Stimulated activated CD4-positive, alpha-beta T cell treated with anti-CD3 and anti-CD28 coated beads, Interleukin-4, amount 100 ng/mL, for 48 hours (primary cell): ENCODE data around the gene GPR39.
"Not testable (repeated sequence)": the region's sequence is repeated elsewhere in the genome, so short reads cannot be mapped to it uniquely, and the experiment has no call there.

ENCODE experiments used
- DNase-seq, 2 donors: peaks; one replicate each; pipeline ENCODE4 v3.0.0-alpha.2; 2020; ENCODE audit warnings: low read depth in 2 of 2

GPR39 gene

DNA sequence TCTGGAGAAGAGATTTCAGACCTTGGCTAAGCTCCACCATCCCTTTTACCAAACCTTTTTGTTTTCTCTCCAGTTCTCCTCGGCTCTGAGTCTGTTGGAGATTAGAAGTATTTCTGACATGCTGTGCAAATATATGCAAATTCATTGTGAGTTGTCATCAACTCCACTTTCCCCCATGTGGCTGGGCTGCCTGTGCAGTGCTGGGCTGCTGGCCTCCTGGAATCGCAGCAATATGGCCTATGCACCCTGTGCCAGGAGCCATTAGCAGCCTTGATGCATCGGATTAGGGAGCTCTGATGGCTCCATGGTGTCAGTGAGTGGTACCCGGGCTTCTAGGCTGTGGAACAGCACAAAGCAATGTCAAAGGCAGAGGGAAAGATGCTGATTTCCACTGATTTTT is 80.0 kb downstream of the GPR39 start:
- no peak for DNase-seq

DNA sequence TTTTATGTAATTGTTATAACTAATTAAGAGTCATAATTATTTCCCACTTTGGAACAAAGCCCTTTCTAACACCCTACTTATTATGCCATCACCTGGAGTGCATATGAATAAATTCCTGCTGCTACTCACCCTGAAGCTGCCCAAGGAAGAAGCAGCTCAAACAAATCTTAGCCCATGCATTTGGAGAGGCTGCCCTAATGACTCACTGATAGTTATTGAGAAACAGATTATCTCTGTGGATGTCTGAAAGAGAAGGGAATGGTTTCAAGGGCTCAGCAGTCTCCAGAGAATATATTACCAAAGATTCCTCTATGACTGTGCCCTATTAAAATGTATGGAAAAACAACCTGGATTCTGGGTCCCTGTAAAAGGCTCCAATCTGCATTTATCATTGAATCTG is 81.0 kb downstream of the GPR39 start:
- no peak for DNase-seq

DNA sequence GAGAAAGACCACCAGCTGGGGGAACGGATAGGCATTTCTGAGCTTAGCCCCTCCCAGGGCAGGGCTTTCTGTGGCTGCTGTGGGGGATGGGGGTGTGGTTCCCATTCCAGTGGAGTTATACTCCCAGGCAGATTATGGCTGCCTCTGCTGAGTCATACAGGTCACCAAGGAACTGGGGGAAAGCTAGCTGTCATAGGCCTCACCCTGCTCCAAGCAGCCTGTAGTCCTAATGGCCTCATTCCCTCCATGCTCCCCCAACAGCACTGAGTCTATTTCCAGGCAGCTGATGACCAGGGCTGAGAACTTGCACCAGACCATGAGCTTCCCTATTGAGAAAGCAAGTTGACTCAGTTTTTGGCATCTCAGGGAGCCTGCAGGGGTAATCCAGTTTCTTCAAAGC is 87.1 kb downstream of the GPR39 start:
- DNase-seq = no peak

DNA sequence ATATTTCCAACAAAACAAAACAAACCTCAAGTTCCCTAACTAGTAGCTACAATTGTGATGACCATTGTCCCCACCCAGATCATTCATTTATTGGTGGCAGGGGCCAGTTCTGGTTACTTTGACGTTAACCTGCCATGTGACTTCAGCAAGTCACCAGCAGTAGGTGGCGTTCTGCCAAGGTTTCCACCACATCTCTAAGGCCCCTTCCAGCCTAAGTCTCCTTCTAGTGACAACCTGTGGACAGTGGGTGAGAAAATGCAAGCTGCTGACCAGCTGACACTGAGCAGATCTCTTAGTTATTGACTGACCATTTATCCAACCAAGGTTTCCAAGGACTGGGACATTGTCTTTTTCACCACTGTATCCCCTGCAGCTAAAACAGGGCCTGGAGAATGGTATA is 98.4 kb downstream of the GPR39 start:
- no peak for DNase-seq

DNA sequence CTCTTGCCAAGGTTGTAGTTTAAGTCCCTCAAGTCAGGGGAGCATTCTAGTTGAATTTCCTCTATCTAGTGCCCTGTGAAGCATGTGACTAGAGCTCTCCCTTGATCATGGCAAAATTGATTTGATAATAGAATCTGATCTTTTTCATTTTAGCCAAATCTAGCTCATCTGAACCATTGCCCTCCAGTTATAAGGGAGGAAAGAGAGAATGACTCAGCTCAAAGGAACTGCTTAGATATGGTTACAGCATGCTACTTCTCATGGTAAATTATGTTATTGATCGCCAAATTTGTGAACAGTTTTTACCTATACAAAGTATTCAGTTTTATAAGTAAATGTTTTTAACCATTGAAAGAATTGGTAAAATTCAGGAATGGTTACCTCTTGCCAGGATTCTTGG is 100.8 kb downstream of the GPR39 start:
- DNase-seq = no peak

DNA sequence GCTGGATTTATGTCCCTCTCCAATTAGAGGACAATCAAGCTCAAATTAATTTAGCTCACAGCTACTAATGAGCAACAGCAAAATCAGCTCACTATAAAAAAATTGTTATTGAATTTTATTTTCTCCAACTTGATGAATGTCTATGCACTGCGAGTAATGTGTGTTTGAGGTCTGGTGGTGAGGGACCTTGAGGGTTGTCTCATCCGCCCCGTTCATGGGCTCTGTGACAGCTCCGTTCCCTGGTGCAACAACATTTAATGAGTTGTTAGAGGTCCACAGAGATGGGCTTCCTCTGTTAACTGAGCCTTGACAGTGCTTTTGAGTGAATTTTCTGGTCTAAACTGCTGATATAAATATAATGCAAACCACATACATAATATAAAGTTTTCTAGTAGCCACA is 101.7 kb downstream of the GPR39 start:
- DNase-seq = no peak

DNA sequence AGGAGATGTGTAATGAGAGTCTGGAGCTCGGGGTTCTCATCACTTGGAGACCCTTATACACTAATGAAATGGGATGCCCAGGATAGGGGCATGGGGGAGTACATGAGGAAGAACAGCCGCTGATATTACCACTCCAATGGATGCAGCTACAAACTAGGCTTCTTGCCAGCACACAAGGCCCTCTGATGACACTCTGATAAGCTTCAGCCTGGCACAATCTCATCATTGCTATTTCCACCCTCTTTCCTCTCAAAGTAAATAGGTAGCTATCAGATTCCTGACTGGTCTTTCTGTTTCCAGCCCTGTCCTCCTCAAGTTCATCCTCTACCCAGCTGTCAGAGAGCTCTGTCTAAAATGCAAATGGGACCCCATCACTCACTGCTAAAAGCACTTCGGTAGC is 103.0 kb downstream of the GPR39 start:
- DNase-seq = no peak

DNA sequence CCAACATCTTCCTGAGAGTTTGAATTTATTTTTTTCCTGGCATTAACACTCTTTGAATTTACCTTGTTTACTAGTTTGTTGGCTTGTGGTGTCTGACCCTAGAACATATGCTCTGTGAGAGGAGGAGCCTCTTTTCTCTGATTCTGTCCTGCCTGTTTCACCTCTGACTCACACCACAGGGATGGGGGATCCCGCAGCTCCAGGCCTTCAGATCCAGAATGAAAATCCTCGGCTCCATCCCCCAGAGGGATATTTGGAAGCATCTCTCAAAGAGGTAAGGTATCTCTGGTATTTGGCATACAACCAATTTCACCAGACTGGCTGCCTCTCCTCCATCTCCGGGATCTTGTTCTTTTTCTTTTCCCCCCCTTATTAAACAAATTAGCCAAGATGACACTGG is 104.7 kb downstream of the GPR39 start:
- DNase-seq = no peak

DNA sequence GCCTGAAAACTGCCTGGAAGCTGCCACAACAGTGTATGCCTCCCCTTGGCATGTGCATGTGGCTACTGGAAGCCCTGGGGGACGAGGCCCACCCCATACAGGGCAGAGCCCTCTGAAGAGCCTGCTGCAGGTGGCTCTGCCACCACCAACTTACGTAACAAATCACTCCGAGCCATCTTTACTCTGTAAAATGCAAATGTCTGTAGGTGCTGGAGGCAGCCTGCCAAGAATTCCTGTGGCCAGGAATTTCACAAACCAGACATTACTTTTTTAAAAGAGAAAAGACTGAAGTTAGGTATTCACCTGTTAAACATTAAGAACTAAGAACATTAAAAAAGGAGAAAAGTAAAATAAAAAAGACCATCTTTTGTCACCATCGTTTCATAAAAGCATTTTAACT is 106.3 kb downstream of the GPR39 start:
- DNase-seq = no peak

DNA sequence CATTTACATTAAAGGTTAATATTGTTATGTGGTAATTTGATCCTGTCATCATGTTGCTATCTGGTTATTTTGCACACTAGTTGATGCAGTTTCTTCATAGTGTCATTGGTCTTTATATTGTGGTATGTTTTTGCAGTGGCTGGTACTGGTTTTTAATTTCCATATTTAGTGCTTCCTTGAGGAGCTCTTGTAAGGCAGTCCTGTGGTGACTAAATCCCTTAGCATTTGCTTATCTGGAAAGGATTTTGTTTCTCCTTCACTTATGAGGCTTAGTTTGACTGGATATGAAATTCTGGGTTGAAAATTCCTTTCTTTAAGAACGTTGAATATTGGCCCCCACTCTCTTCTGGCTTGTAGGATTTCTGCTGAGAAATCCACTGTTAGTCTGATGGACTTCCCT is 120.5 kb downstream of the GPR39 start:
- DNase-seq = not testable (repeated sequence)

DNA sequence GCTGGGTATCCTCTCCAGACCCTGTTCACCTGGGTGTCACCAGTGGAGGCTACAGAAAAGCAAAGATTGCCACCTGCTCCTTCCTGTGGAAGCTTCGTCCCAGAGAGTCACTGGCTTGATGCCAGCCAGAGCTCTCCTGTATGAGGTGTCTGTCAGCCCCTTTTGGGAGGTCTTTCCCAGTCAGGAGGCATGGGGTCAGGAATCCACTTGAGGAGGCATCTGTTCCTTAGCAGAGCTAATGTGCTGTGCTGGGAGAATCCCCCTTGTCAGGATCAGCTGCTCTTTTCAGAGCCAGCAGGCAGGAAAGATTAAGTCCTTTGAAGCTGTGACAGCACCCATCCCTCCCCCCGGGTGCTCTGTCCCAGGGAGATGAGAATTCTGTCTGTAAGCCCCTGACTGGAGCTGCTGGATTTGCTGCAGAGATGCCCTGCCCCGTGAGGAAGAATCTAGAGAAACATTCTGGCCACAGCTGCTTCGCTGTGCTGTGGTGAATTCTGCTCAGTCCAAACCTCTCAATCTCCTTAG is 121.8 kb downstream of the GPR39 start:
- DNase-seq = no peak

DNA sequence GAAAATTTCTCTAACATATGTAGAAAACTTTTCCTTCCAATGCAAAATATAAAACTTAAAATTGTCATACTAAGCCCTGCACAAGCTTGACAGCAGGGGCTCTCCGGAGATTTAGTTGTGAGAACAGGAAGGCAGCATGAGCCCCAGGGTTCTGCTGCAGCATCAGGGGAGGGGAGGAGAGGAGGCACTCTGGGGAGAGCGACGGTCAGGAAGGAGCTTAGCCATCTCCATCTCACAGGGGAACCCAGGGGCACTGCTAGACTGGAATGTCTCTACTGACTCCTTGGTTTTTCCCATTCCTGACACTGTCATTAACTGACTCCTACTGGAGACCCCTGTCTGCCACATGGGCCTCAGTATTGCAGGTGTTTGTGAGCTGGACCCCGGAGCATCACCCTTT is 123.6 kb downstream of the GPR39 start:
- no peak for DNase-seq

DNA sequence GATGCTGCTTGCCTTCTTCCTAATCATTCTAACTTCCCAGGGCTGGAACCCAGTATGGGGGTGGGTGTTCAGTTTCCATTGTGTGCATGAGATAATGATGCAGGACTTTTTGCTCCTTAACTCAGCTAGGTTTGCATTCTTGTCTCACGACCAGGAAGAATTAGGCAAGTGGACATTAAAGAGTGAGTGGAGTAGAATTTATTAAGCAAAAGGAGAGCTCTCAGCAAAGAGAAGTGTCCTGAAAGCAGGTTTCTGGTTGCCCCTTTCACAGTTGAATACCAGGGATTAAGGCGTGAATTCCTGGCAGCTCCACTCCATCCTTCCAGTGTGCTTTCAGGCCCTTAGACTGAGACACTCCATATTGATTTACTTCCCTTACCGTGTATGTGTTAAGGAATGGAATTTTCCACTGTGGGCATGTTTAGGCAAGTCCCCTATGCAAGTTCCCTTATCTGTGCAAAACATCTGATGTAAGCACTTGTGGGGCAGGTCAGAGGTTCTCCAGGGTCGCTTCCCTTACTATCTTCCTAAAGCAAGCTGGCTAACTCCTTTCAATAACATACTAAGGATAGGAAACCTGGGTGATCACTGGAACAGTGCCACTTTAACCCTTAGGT is 126.5 kb downstream of the GPR39 start:
- DNase-seq = no peak

DNA sequence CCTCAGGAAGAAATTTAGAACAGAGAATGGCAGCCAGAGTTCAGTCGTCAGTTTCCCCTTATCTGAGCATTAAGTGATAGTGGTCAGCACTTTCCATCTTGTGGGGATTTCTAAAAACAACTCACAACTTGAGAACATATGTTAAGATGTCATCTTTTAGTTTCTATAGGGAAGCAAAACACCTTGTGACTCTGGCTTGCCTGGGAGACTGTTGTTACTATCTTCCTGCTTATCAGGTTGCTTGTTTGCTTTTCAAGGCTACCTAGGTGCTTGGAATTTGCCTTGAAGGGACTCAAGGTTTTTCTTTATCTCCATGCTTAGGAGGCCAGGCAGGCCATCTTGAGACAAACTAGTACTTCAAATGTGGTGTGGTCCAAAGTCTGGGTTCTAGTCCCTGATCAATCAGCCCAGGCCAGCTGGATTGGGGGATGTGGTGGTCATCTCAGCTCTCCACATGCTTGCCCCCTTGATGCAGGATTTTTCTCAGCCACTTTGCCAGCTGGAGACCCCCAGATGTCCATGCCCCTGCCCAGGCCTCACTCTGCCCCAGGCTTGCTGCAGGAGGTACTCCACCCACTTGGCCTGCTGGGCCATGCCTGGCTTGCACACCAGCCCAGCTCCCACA is 127.5 kb downstream of the GPR39 start:
- no peak for DNase-seq

DNA sequence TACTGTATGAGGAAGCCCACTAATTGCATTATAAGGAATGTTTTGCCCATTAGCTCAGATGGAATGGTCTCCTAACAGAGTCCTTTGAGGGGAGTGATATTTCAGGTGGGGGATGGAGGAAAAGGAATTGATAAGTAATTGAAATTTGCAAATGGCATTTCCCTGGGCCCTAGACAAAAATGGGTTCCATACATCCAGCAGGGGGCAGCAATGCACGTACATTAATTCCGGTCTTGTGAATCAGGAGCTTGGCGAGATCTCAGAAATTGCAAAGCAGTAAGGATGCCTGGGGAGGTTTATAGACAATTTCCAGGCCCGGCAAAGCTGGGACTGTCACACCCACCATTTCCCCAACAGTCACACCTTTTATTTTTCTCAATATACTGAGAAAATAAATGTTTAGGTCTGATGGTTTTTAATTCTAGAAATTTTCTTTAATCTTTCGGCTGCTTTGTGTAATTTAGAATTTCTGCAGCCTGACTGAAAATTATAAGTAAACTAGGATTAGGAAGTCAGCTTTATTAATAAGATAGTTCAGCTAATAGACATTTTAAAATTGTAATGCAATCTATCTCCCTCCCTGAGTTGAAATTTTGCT is 130.6 kb downstream of the GPR39 start:
- DNase-seq = peak; percentile 28 to 50

DNA sequence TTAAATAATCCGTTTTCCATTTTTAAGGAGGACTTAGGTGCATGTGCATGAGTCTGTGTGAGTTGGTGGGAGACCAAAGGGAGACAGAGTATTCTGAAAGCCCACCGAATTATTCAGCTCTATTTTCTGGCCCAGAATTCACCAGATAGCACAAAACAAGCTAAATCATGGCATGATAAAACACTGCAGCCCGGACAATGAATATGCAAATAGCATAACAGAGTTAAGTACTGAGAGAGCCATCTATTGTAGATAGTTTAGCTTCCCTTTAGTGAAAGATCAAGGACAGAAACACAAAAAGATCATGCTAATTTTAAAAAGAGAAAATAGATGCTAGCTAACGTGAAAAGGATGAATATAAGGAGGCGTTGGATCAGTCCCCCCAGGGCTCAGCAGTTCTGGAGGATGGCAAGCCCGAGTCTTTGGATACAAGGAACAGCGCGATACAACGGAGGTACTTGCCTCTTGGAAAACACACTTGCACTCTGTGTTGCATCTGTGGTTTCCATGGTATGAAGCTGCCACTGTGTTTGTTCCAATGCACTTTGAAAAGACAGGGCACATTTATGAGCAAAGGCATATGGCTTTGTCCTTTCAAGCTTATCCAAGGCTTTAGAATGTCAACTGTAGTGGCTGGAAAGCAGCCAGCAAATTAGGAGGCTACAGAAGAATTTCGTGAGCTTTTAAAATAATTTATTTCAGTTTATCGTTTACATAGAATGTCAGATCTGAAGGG is 133.5 kb downstream of the GPR39 start:
- DNase-seq = no peak

DNA sequence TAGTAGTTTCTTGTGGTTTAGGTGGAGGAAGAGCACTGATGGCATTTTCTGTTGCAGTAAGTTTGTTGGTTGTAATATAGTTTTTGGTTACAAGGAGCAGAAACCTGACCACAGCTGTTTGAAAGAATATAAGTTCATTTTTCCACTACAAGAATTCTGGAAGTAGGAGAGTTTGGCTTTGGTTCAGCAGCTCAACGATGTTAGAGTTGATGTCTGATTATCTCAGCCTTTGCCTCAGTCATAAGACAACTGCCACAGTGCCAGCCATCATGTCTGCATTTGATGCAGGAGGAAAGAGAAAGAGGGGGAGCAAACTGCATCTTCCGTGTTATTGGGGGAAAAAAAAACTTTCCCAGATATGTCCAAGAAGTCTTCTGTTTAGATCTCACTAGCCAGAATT is 134.3 kb downstream of the GPR39 start:
- no peak for DNase-seq

DNA sequence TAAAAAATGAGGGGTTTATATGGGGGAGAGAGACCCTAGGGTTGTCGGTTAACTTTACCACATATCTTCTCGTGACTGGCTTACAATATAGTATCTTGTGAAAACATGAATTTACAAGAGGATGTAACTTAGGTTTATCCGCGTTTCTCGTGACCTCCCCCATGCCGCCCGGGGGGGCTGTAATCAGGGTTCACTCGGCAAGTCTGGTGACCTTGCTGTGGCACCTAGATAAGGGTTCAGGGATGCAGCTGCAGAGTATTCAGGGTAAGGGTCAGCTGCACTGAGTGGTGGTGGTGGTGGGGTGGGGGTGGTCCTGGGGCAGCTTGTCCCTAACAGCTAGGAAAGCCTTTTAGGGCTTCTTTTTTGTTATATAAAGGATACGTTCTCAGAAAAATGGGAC is 141.1 kb downstream of the GPR39 start:
- no peak for DNase-seq

DNA sequence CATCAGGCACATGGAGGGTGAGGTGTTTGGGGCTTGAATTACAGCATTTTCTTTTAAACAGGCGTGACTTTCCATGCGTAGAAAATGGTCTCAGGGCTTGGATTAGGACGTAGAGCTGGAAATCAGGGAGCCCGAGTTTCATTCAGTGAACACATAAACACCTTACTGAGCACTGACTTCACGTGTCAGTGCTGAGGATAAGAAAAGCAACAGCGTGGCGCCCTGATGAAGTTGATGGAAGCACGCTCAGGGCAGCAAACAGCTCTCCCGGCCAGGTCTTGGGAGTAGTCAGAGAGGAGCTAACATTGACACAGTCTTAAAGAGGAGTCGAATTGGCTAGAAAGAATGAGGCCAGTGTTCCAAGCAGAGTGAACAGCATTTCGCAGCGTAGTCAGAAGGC is 142.7 kb downstream of the GPR39 start:
- no peak for DNase-seq

DNA sequence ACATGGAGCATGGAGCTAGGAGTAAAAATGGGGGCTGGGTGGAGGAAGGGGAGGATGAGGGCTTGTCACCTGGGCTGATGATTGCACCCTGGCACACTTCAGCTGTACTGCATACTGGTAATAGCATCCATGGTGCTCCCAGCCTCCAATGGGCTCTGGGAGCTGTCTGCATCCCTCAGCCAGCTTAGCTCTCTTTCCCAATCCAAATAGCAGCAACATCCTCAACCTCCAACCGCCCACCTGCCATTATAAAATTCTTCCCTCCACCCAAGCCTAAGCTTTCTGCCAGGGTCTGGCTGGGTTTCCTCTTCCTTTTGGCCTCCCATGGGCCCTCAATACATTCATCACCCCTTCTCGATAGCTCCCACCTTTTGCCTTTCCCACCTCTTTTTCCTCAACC is 143.3 kb downstream of the GPR39 start:
- no peak for DNase-seq

DNA sequence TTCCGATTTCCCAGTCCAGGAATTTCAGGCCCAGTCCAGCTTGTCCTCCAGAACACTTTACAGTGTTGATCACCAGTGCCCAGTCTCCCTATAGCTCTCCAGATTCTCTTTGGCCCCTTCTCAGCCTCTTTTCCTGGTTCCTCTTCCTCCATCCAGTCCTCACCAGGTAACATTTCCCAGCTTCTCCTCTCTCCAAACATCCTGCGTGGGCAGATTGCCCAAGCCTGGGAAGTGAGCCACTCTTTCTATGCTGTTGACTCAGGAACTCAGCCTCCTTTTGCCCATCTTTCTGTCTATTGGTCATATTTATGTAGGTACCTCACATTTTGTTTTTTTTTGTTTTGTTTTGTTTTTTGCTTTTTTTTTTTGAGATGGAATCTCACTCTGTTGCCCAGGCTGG is 144.0 kb downstream of the GPR39 start:
- no peak for DNase-seq

DNA sequence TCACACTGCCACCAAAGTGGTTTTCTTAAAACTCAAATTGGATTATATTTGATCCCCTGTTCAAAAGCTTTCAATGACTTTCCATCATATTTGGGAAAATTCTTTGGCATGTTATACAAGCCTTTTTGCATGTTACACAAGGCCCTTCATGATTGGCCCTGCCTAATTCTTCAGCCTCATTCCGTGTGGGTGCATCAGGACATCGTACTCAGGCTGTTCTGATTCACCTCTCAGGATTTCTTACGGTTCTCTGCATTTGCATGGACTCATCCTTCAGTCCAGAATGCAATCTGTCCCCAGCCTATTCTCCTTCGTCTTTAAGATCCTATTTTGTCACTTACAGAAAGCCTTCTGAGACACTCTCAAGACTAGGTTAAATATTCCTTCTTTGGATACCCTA is 145.6 kb downstream of the GPR39 start:
- DNase-seq = no peak

DNA sequence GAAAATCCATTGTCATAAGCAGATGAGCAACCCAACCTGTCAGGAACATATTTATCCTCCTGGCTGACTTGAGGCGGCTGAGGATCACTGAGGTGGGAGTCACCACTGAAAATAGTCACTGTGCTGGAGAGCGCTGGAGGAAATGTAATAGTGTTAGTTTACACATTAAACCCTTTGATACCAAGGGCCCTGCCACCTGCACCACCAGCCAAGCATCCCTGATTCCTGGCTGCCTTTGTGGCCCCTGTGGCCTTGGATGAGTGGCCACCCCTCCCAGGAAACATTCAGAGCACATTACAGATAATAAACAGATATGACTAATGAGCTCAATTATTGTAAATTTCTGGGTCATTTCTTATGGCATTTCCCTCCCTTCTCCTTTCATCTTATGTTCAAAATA is 147.5 kb downstream of the GPR39 start:
- DNase-seq = no peak
